Karpas-422 (cell line): Measurements from ENCODE around the gene DLG4. TPM values are rescaled to one million over a fixed set of nuclear protein-coding genes. Genes with fewer than 3 reads are reported as not detected.
"Not testable (repeated sequence)": the region's sequence is repeated elsewhere in the genome, so short reads cannot be mapped to it uniquely, and the experiment has no call there.

ENCODE experiments used
- DNase-seq: peaks from one replicate; pipeline ENCODE4 v3.0.0-alpha.2; 2015
- H2AFZ ChIP-seq: fragments of 200-600 bp; sonication (generic); 2 replicates; pipeline ENCODE4 v1.6.1; 2014; ENCODE audit warnings: antibody characterized with exemption, low read length, mixed read lengths
- H3K27ac ChIP-seq: fragments of 200-600 bp; sonication (generic); 2 replicates; pipeline ENCODE4 v1.5.1; 2014; ENCODE audit warnings: mild to moderate bottlenecking, low read length, moderate library complexity
- H3K27me3 ChIP-seq: fragments of 200-600 bp; sonication (generic); 2 replicates; pipeline ENCODE4 v1.6.1; 2014; ENCODE audit warnings: low read length, mixed read lengths
- H3K36me3 ChIP-seq: fragments of 200-600 bp; sonication (generic); 2 replicates; pipeline ENCODE4 v1.6.1; 2014; ENCODE audit warnings: low read length, mixed read lengths; ENCODE audit not compliant: insufficient read depth
- H3K4me1 ChIP-seq: fragments of 200-600 bp; sonication (generic); 2 replicates; pipeline ENCODE4 v1.6.1; 2014; ENCODE audit warnings: mild to moderate bottlenecking, low read length, mixed read lengths
- H3K4me2 ChIP-seq: fragments of 200-600 bp; sonication (generic); 2 replicates; pipeline ENCODE4 v1.6.1; 2014; ENCODE audit warnings: low read length, low read depth, mild to moderate bottlenecking; ENCODE audit not compliant: poor library complexity, severe bottlenecking
- H3K4me3 ChIP-seq: fragments of 200-600 bp; sonication (generic); 2 replicates; pipeline ENCODE4 v1.5.1; 2014; ENCODE audit warnings: mild to moderate bottlenecking, antibody characterized with exemption, low read length, mixed read lengths
- H3K79me2 ChIP-seq: fragments of 200-600 bp; sonication (generic); 2 replicates; pipeline ENCODE4 v1.6.1; 2014; ENCODE audit warnings: mild to moderate bottlenecking, low read length, mixed read lengths
- H3K9ac ChIP-seq: fragments of 200-600 bp; sonication (generic); 2 replicates; pipeline ENCODE4 v1.6.0; 2014; ENCODE audit warnings: low read length
- H3K9me2 ChIP-seq: fragments of 200-600 bp; sonication (generic), shearing (Covaris generic); replicated peaks from 2 replicates; pipeline ENCODE4 v1.6.0; 2014; ENCODE audit warnings: mild to moderate bottlenecking, low read length, moderate library complexity; ENCODE audit not compliant: insufficient read depth
- H3K9me3 ChIP-seq: fragments of 300-700, 200-600 bp; sonication (generic); 2 replicates; pipeline ENCODE4 v1.6.1; 2014; ENCODE audit warnings: low read length, mixed read lengths
- H4K20me1 ChIP-seq: fragments of 200-600 bp; sonication (generic); 2 replicates; pipeline ENCODE4 v1.6.1; 2014; ENCODE audit warnings: mild to moderate bottlenecking, antibody characterized with exemption, low read length, low read depth; ENCODE audit not compliant: insufficient read depth
- total RNA-seq: library from RNA; depleted of rRNA; stranded (reverse); fragments of >200 nt; shearing (Covaris generic); gene quantifications from 2 replicates; pipeline ENCODE4 v1.2.3, GENCODE V29; 2014; ENCODE audit warnings: low replicate concordance

DLG4 gene
- total RNA-seq, 1 experiment from 2014 or later: 8.5 TPM

DNA sequence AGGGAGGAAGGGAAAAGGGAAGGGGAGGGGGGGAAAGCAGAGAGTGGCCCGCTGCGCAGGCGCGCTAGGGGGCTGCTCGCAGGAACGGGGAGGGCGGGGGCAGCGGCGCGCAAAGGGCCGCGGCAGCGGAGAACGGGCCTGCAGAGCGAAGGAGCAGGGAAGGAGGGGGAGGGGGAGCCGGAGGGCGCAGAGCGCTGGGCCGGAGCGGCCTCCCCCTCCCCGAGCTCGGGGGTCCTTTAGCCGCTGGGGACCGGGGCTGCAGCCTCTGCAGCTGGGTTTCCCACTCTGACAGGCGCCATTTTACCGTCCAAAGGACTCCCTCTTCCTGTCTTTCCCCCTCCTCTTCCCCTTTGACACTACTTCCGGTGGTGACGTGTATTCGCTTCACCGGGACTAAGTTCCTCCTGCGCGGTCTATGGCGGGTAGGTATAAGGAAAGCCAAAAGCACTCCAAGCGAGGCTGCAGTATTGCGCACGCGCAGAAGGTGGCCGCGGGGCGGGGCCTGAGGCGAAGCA, 32.1 kb upstream of the DLG4 start, which contains the start of gene CTDNEP1:
CTDNEP1 (minus strand) TSS at position 74 of the 515 bp plus-strand sequence. CDS start 438 bp downstream, outside the sequence.
- DNase-seq: peak; percentile 99
- peak within 1 kb of the TSS; percentile 94 for H3K4me2 ChIP-seq
- H3K4me1 ChIP-seq: peaks cover 27% of the 10 kb centered on the region
- H3K36me3 ChIP-seq: peaks cover 20% of the 10 kb centered on the region; the same call in 1 of the 2 replicates
- peaks cover 17% of the 10 kb centered on the region; the same call in 1 of the 2 replicates for H4K20me1 ChIP-seq
- no peaks in the 10 kb centered on the region for H3K9me2 ChIP-seq
- peaks cover 67% of the 10 kb centered on the region for H3K79me2 ChIP-seq
- no peaks in the 10 kb centered on the region for H3K27me3 ChIP-seq
- peak within 1 kb of the TSS; percentile 94 for H3K9ac ChIP-seq
- H3K27ac ChIP-seq: peak within 1 kb of the TSS; percentile 80
- peak within 1 kb of the TSS; percentile 90 for H3K4me3 ChIP-seq
- H3K9me3 ChIP-seq: no peaks in the 10 kb centered on the region
- peak within 1 kb of the TSS; percentile 58; the same call in 1 of the 2 replicates for H2AFZ ChIP-seq

DNA sequence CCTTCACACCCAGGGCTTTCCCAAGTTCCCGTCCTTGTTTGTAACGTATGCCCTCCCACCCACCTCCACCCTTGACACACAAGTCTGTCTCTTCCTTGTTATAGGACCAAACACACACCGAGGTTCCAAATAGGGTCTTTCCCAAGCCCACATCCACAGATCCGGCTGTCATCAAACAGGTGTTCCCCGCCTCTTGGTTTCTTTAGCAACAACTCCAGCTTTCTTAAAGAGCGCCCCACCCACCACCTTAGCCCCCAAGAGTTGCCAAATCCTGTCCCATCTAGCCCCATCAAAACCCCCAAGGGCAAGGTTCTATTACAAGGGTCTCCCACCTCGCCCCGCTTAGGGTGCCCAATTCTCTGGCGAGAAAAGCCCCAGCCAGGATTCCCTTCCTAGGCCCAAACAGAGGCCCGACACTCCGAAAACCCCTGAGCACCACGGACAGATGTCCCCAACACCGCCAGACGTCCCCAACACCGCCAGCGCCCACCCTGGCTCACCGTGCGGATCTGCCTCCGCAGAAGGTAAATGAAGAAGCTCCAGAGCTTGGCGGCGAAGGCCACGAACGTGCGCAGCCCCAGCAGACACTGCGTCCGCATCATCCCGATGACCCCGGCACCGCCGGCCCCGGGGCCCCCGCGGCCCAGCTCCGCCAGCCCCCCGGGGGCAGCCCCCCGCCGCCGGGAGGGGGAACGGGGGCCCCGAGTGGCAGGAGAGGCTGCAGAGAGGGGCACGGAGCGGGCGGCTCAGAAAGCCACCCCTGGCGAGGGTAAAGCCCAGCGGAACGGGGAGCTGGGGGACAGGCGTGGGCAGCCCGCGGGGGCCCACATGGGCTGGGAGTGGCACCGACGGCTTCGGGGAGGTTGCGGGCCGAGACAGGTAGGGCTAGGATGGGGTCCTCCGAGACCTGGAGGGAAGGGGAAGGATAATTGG, 31.3 kb upstream of the DLG4 start:
- Histone ChIP-seq H3K4me2 (peak overlapping the region; percentile 91), H3K4me1 (peaks cover 27% of the 10 kb centered on the region), H3K27me3 (no peaks in the 10 kb centered on the region), H2AFZ (no peak overlapping the region), H3K9me3 (no peaks in the 10 kb centered on the region), H3K9me2 (no peaks in the 10 kb centered on the region), H3K4me3 (peak overlapping the region; percentile 90), H3K9ac (peak overlapping the region; percentile 94), H3K27ac (peak overlapping the region; percentile 76), H4K20me1 (peaks cover 17% of the 10 kb centered on the region; the same call in 1 of the 2 replicates), H3K36me3 (peaks cover 22% of the 10 kb centered on the region; the same call in 1 of the 2 replicates), H3K79me2 (peaks cover 72% of the 10 kb centered on the region)
- DNase-seq: peak; percentile 66

DNA sequence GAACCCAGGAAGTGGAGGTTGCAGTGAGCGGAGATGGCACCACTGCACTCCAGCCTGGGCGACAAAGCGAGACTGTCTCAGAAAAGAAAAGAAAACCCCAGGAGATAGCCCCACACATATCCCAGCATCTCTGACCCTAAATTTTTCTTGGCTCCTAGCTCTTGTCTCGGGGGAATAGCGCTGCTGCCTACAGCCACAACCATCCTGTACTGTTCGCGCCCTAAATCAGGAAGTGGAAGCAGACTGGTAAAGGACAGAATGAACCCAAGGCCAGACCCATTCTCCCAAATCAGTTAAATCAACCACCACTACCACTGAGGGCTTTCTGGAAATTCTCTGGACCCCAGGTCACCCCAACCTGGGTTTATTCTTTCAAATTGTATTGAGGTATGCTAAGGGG, 30.2 kb upstream of the DLG4 start:
- H3K9me2 ChIP-seq: no peaks in the 10 kb centered on the region
- peaks cover 72% of the 10 kb centered on the region for H3K79me2 ChIP-seq
- H3K36me3 ChIP-seq: peaks cover 21% of the 10 kb centered on the region; the same call in 1 of the 2 replicates
- H4K20me1 ChIP-seq: peaks cover 17% of the 10 kb centered on the region; the same call in 1 of the 2 replicates
- H3K4me2 ChIP-seq: peak overlapping the region; percentile 91
- peaks cover 27% of the 10 kb centered on the region for H3K4me1 ChIP-seq
- no peaks in the 10 kb centered on the region for H3K27me3 ChIP-seq
- H3K9me3 ChIP-seq: no peaks in the 10 kb centered on the region
- H3K27ac ChIP-seq: peak overlapping the region; percentile 76
- peak overlapping the region; percentile 94 for H3K9ac ChIP-seq
- peak overlapping the region; percentile 90 for H3K4me3 ChIP-seq
- DNase-seq: peak; percentile 72
- H2AFZ ChIP-seq: no peak overlapping the region

- Histone ChIP-seq H3K9ac (peak overlapping the region; percentile 94), H3K79me2 (peaks cover 66% of the 10 kb centered on the region), H3K36me3 (peaks cover 16% of the 10 kb centered on the region; the same call in 1 of the 2 replicates), H4K20me1 (peaks cover 17% of the 10 kb centered on the region; the same call in 1 of the 2 replicates), H3K9me3 (no peaks in the 10 kb centered on the region), H3K9me2 (no peaks in the 10 kb centered on the region), H2AFZ (no peak overlapping the region), H3K27me3 (no peaks in the 10 kb centered on the region), H3K4me1 (peaks cover 27% of the 10 kb centered on the region), H3K4me3 (peak overlapping the region; percentile 90; the same call in 1 of the 2 replicates), H3K27ac (no peak overlapping the region; the same call in 1 of the 2 replicates), H3K4me2 (peak overlapping the region; percentile 91)
- DNase-seq: no peak
These were observed 29.6 kb upstream of the DLG4 start for GRCh38 chr17:7249214-7249613.

- Histone ChIP-seq H3K4me1 (peaks cover 27% of the 10 kb centered on the region), H3K9me3 (no peaks in the 10 kb centered on the region), H3K9me2 (no peaks in the 10 kb centered on the region), H3K79me2 (peaks cover 63% of the 10 kb centered on the region), H3K4me3 (no peak overlapping the region), H3K9ac (peak overlapping the region; percentile 94), H3K4me2 (peak overlapping the region; percentile 91), H3K27ac (no peak overlapping the region; the same call in 1 of the 2 replicates), H3K27me3 (no peaks in the 10 kb centered on the region), H3K36me3 (peaks cover 13% of the 10 kb centered on the region; the same call in 1 of the 2 replicates), H4K20me1 (peaks cover 17% of the 10 kb centered on the region; the same call in 1 of the 2 replicates), H2AFZ (no peak overlapping the region)
- DNase-seq: no peak
These were observed 29.2 kb upstream of the DLG4 start for GRCh38 chr17:7248796-7249195.

GRCh38 chr17:7246779-7247178, 27.1 kb upstream of the DLG4 start:
- no peak overlapping the region for H3K4me2 ChIP-seq
- H2AFZ ChIP-seq: no peak overlapping the region
- no peak for DNase-seq
- no peaks in the 10 kb centered on the region for H3K9me2 ChIP-seq
- no peaks in the 10 kb centered on the region for H3K9me3 ChIP-seq
- H3K36me3 ChIP-seq: peaks cover 13% of the 10 kb centered on the region; the same call in 1 of the 2 replicates
- no peak overlapping the region for H3K9ac ChIP-seq
- H3K27ac ChIP-seq: no peak overlapping the region
- H3K4me1 ChIP-seq: peaks cover 30% of the 10 kb centered on the region
- H3K27me3 ChIP-seq: no peaks in the 10 kb centered on the region
- H3K79me2 ChIP-seq: peaks cover 56% of the 10 kb centered on the region
- H3K4me3 ChIP-seq: no peak overlapping the region
- peaks cover 17% of the 10 kb centered on the region; the same call in 1 of the 2 replicates for H4K20me1 ChIP-seq

DNA sequence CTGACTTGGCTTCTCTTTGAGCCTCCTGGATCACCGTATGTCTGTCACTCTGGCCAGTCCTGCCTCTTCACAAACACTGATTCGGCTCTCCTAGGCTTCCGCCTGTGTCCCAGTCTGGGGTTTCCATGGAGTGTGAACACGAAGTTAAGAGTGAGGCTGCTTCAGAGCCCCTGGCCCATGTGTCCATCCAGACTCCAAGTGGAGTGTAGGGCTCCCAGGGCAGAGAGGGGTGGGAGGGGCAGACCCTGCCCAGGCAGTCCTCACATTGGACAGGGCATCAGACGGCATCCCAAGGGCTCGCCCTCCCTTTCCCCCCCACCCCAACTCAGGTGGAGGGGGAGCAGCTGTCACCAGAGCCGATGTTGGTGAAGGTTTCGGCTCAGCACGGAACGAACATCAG, 24.2 kb upstream of the DLG4 start:
- not testable (repeated sequence) for H3K4me3 ChIP-seq, H3K9ac ChIP-seq, DNase-seq, H3K27me3 ChIP-seq, H3K27ac ChIP-seq, H3K4me2 ChIP-seq, H4K20me1 ChIP-seq, H2AFZ ChIP-seq, H3K9me3 ChIP-seq, H3K9me2 ChIP-seq
- peaks cover 35% of the 10 kb centered on the region for H3K4me1 ChIP-seq
- H3K79me2 ChIP-seq: peaks cover 46% of the 10 kb centered on the region
- peaks cover 13% of the 10 kb centered on the region; the same call in 1 of the 2 replicates for H3K36me3 ChIP-seq

DNA sequence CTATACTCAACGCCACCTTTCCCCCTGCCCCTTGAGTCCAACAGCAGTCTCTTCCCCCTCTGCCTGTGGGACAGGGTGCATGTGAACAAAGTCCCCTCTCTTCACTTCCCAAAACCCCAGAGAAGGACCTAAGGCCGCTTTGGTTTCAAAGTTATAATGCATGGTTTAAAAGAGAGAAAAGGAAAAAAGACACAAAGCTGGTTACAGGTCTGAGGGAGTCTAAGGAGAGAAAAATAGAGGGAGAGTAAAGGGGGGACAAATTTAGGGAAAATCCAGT, 23.8 kb upstream of the DLG4 start:
- Histone ChIP-seq H3K36me3 (peaks cover 13% of the 10 kb centered on the region; the same call in 1 of the 2 replicates), H3K4me3 (peak overlapping the region; percentile 97; the same call in 1 of the 2 replicates), H2AFZ (no peak overlapping the region), H3K9me3 (no peaks in the 10 kb centered on the region), H4K20me1 (no peaks in the 10 kb centered on the region), H3K4me1 (peaks cover 31% of the 10 kb centered on the region), H3K27ac (no peak overlapping the region), H3K4me2 (peak overlapping the region; percentile 76), H3K9me2 (no peaks in the 10 kb centered on the region), H3K27me3 (no peaks in the 10 kb centered on the region), H3K79me2 (peaks cover 45% of the 10 kb centered on the region), H3K9ac (peak overlapping the region; percentile 98)
- DNase-seq: no peak
